ENCODE measurements around the gene EVI5.
A peak's percentile ranks its signal among the peaks of the same experiment; 100 is the strongest.

The EVI5 gene

DNA sequence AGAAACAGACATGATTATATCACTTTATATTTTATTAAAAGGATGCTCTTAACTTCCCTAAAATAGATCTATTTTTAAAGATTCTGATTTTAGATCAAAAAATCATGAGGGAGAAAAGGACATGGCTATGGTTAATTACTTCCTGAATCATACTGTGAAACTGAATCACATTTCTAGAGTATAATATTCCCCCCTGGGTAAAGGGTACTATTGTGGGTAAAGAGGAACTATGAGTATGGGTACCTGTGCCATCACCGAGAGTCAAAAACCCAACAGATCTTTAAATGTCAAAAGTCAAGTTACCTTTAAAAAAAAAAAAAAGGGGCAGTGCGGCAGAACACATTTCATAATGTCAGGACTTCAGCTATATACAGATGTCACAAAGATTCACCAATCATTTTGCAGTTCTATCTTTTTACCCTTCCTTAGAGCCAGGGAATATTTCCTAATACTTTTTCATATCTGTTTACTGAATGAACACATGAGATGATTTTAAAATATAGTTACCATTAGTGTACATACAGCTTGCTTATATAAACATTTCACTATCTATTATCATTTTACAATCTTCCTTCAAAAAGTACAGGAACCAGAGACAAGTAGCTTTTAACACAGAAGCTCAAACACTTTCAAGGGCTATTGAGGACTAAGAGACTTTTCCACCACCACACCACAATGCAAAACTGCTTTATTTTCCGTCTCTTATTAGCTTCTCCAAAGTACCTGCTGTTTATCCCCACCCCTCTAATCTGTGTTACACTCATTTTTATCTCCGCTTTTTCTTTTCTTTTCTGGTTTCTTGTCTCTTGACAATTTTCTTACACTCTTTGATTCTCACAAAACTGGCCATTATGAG is 45.0 kb downstream of the EVI5 start:
- no peak overlapping the region for H3K4me3 ChIP-seq (ENCODE audit: low read length)
- no peaks in the 10 kb centered on the region for H3F3A ChIP-seq (ENCODE audit: control insufficient read depth, insufficient read depth)
- no peaks in the 10 kb centered on the region for H3K79me2 ChIP-seq (ENCODE audit: control insufficient read depth, low read length)
- no peaks in the 10 kb centered on the region for H4K20me1 ChIP-seq (ENCODE audit: control insufficient read depth, insufficient read depth, low read depth, low read length)
- no peak overlapping the region for H3K27ac ChIP-seq (ENCODE audit: low read depth, low read length)
- no peaks in the 10 kb centered on the region for H3K9me2 ChIP-seq (replicated peaks; ENCODE audit: control insufficient read depth, low read length)
- TF ChIP-seq, protein P1, sequence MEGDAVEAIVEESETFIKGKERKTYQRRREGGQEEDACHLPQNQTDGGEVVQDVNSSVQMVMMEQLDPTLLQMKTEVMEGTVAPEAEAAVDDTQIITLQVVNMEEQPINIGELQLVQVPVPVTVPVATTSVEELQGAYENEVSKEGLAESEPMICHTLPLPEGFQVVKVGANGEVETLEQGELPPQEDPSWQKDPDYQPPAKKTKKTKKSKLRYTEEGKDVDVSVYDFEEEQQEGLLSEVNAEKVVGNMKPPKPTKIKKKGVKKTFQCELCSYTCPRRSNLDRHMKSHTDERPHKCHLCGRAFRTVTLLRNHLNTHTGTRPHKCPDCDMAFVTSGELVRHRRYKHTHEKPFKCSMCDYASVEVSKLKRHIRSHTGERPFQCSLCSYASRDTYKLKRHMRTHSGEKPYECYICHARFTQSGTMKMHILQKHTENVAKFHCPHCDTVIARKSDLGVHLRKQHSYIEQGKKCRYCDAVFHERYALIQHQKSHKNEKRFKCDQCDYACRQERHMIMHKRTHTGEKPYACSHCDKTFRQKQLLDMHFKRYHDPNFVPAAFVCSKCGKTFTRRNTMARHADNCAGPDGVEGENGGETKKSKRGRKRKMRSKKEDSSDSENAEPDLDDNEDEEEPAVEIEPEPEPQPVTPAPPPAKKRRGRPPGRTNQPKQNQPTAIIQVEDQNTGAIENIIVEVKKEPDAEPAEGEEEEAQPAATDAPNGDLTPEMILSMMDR (IDR thresholded peaks at IDR 0.05; ENCODE audit: low read depth, low read length, poor library complexity, severe bottlenecking), result no peak
- TF ChIP-seq EZH2phosphoT487 (IDR thresholded peaks at IDR 0.05; ENCODE audit: borderline replicate concordance, low read length), result no peak
- H3K27me3 ChIP-seq (ENCODE audit: control insufficient read depth, low read length), result no peaks in the 10 kb centered on the region
- no peaks in the 10 kb centered on the region for H3K9me3 ChIP-seq (ENCODE audit: control insufficient read depth, insufficient read depth, low read length)
- peaks cover 3% of the 10 kb centered on the region; the same call in 1 of the 2 replicates for H3K36me3 ChIP-seq (ENCODE audit: control insufficient read depth, low read length)
- 0 out of 2 replicates have a peak overlapping the region, but pooled peaks have one; percentile 15 for H3K4me2 ChIP-seq (ENCODE audit: low read length)
- H3K4me1 ChIP-seq (ENCODE audit: control insufficient read depth, low read length), result peaks cover 11% of the 10 kb centered on the region

DNA sequence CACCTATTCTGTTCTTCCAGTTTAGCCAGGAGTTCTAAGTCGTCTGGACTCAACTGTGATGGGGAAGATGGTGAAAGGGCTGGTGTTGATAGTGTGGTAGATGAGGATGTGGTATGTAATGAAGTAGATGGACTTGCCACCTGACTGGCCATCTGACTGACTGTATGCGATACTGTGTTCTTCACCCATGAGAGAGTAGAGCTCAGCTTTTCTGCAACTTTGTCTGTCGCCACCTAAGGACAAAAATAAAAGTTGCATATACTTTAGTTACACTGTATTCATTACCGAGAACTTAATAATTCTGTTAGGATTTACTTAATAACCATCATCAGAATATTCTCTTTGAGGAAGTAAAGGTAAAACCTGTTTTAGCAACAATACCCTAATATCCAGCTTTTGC is 48.5 kb downstream of the EVI5 start:
- H3K4me1 ChIP-seq (ENCODE audit: control insufficient read depth, low read length), result peaks cover 11% of the 10 kb centered on the region
- no peaks in the 10 kb centered on the region for H3F3A ChIP-seq (ENCODE audit: control insufficient read depth, insufficient read depth)
- H3K4me2 ChIP-seq (ENCODE audit: low read length), result no peak overlapping the region
- TF ChIP-seq, protein P1 (IDR thresholded peaks at IDR 0.05; ENCODE audit: low read depth, low read length, poor library complexity, severe bottlenecking), result peak; percentile 59
- TF ChIP-seq EZH2phosphoT487 (IDR thresholded peaks at IDR 0.05; ENCODE audit: borderline replicate concordance, low read length), result no peak
- H3K9me2 ChIP-seq (replicated peaks; ENCODE audit: control insufficient read depth, low read length), result no peaks in the 10 kb centered on the region
- H3K27ac ChIP-seq (ENCODE audit: low read depth, low read length), result no peak overlapping the region
- no peaks in the 10 kb centered on the region for H4K20me1 ChIP-seq (ENCODE audit: control insufficient read depth, insufficient read depth, low read depth, low read length)
- no peaks in the 10 kb centered on the region for H3K27me3 ChIP-seq (ENCODE audit: control insufficient read depth, low read length)
- H3K79me2 ChIP-seq (ENCODE audit: control insufficient read depth, low read length), result no peaks in the 10 kb centered on the region
- H3K9me3 ChIP-seq (ENCODE audit: control insufficient read depth, insufficient read depth, low read length), result no peaks in the 10 kb centered on the region
- peaks cover 3% of the 10 kb centered on the region; the same call in 1 of the 2 replicates for H3K36me3 ChIP-seq (ENCODE audit: control insufficient read depth, low read length)
- H3K4me3 ChIP-seq (ENCODE audit: low read length), result no peak overlapping the region

DNA sequence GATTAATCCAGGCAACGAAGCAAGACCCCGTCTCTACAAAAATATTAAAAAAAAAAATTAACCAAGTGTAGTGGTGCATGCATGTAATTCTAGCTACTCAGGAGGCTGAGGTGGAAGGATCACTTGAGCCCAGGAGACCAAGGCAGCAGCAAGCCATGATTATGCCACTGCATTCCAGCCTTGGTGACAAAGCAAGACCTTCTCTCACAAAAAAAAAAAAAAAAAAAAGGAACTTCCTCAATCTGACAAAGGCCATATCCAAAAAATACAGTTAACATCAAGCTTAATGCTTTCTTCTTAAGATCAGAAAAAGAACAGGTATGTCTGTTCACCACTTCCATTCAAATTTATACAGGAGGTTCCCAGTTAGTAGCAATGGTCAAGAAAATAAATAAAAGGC is 54.4 kb downstream of the EVI5 start:
- H3K9me2 ChIP-seq (replicated peaks; ENCODE audit: control insufficient read depth, low read length), result no peaks in the 10 kb centered on the region

More for the DNA sequence above, 54.4 kb downstream of the EVI5 start:
- Histone ChIP-seq H3K36me3 (ENCODE audit: control insufficient read depth, low read length) (peaks cover 3% of the 10 kb centered on the region; the same call in 1 of the 2 replicates), H3K27me3 (ENCODE audit: control insufficient read depth, low read length) (no peaks in the 10 kb centered on the region), H3K27ac (ENCODE audit: low read depth, low read length) (no peak overlapping the region), H3K9me3 (ENCODE audit: control insufficient read depth, insufficient read depth, low read length) (no peaks in the 10 kb centered on the region), H3K4me3 (ENCODE audit: low read length) (no peak overlapping the region), H3K79me2 (ENCODE audit: control insufficient read depth, low read length) (no peaks in the 10 kb centered on the region), H3K4me1 (ENCODE audit: control insufficient read depth, low read length) (peaks cover 4% of the 10 kb centered on the region; the same call in 1 of the 2 replicates), H3K4me2 (ENCODE audit: low read length) (no peak overlapping the region), H3F3A (ENCODE audit: control insufficient read depth, insufficient read depth) (no peaks in the 10 kb centered on the region), H4K20me1 (ENCODE audit: control insufficient read depth, insufficient read depth, low read depth, low read length) (no peaks in the 10 kb centered on the region)
- TF ChIP-seq, protein P1 (IDR thresholded peaks at IDR 0.05; ENCODE audit: low read depth, low read length, poor library complexity, severe bottlenecking), result no peak
- no peak for TF ChIP-seq EZH2phosphoT487 (IDR thresholded peaks at IDR 0.05; ENCODE audit: borderline replicate concordance, low read length)
